IPS-15b (cell line): ENCODE results near the gene PPARGC1A.

Source experiments
- H3K27me3 ChIP-seq: one replicate; pipeline ENCODE4 v1.6.1; 2013; ENCODE audit warnings: low read length; ENCODE audit not compliant: control insufficient read depth, insufficient read depth
- H3K36me3 ChIP-seq: one replicate; pipeline ENCODE4 v1.6.1; 2013; ENCODE audit warnings: low read length; ENCODE audit not compliant: control insufficient read depth, insufficient read depth
- H3K4me1 ChIP-seq: one replicate; pipeline ENCODE4 v1.6.1; 2013; ENCODE audit warnings: mild to moderate bottlenecking, low read length; ENCODE audit not compliant: control insufficient read depth, insufficient read depth
- H3K4me3 ChIP-seq: one replicate; pipeline ENCODE4 v1.5.1; 2013; ENCODE audit warnings: low read depth, low read length
- H3K9ac ChIP-seq: one replicate; pipeline ENCODE4 v1.6.1; 2013; ENCODE audit warnings: low read depth, mild to moderate bottlenecking, low read length
- H3K9me3 ChIP-seq: one replicate; pipeline ENCODE4 v1.6.1; 2013; ENCODE audit warnings: mild to moderate bottlenecking, low read length; ENCODE audit not compliant: control insufficient read depth, insufficient read depth

Gene PPARGC1A

GRCh38 chr4:23887989-23888388 lies 1.9 kb downstream of the PPARGC1A start:
- Histone ChIP-seq H3K4me1 (peaks cover 27% of the 10 kb centered on the region), H3K4me3 (no peak overlapping the region), H3K36me3 (no peaks in the 10 kb centered on the region)

GRCh38 chr4:23887173-23887572 lies 2.7 kb downstream of the PPARGC1A start:
- H3K36me3 ChIP-seq: no peaks in the 10 kb centered on the region
- no peak overlapping the region for H3K9ac ChIP-seq
- no peak overlapping the region for H3K4me3 ChIP-seq
- H3K27me3 ChIP-seq: peaks cover 28% of the 10 kb centered on the region
- H3K4me1 ChIP-seq: peaks cover 27% of the 10 kb centered on the region
- no peaks in the 10 kb centered on the region for H3K9me3 ChIP-seq

More at GRCh38 chr4:23887989-23888388, 1.9 kb downstream of the PPARGC1A start:
- Histone ChIP-seq H3K9ac (no peak overlapping the region), H3K9me3 (no peaks in the 10 kb centered on the region), H3K27me3 (peaks cover 28% of the 10 kb centered on the region)

GRCh38 chr4:23885943-23886590 lies 3.8 kb downstream of the PPARGC1A start:
- Histone ChIP-seq H3K9ac (no peak overlapping the region), H3K9me3 (no peaks in the 10 kb centered on the region), H3K27me3 (peaks cover 27% of the 10 kb centered on the region), H3K4me1 (peaks cover 27% of the 10 kb centered on the region), H3K36me3 (no peaks in the 10 kb centered on the region), H3K4me3 (no peak overlapping the region)

- Histone ChIP-seq H3K9ac (no peak overlapping the region), H3K27me3 (peaks cover 20% of the 10 kb centered on the region), H3K4me1 (peaks cover 30% of the 10 kb centered on the region)
These were observed 5.1 kb downstream of the PPARGC1A start for GRCh38 chr4:23884741-23885140.

GRCh38 chr4:23884261-23884660 lies 5.6 kb downstream of the PPARGC1A start:
- no peak overlapping the region for H3K9ac ChIP-seq
- H3K4me3 ChIP-seq: no peak overlapping the region
- H3K36me3 ChIP-seq: no peaks in the 10 kb centered on the region
- H3K27me3 ChIP-seq: peaks cover 15% of the 10 kb centered on the region
- H3K4me1 ChIP-seq: peaks cover 27% of the 10 kb centered on the region
- no peaks in the 10 kb centered on the region for H3K9me3 ChIP-seq

More at GRCh38 chr4:23884741-23885140, 5.1 kb downstream of the PPARGC1A start:
- H3K36me3 ChIP-seq: no peaks in the 10 kb centered on the region
- no peak overlapping the region for H3K4me3 ChIP-seq
- H3K9me3 ChIP-seq: no peaks in the 10 kb centered on the region

- Histone ChIP-seq H3K4me1 (peaks cover 17% of the 10 kb centered on the region), H3K4me3 (no peak overlapping the region), H3K36me3 (no peaks in the 10 kb centered on the region)
These were observed 6.8 kb downstream of the PPARGC1A start for GRCh38 chr4:23882976-23883531.

GRCh38 chr4:23881674-23882337 lies 8.0 kb downstream of the PPARGC1A start:
- Histone ChIP-seq H3K4me1 (peaks cover 17% of the 10 kb centered on the region), H3K9ac (no peak overlapping the region), H3K4me3 (no peak overlapping the region), H3K36me3 (no peaks in the 10 kb centered on the region), H3K27me3 (no peaks in the 10 kb centered on the region), H3K9me3 (no peaks in the 10 kb centered on the region)

More at GRCh38 chr4:23882976-23883531, 6.8 kb downstream of the PPARGC1A start:
- no peak overlapping the region for H3K9ac ChIP-seq
- H3K9me3 ChIP-seq: no peaks in the 10 kb centered on the region
- peaks cover 3% of the 10 kb centered on the region for H3K27me3 ChIP-seq

- Histone ChIP-seq H3K4me1 (peaks cover 10% of the 10 kb centered on the region), H3K4me3 (no peak overlapping the region), H3K9me3 (no peaks in the 10 kb centered on the region), H3K36me3 (no peaks in the 10 kb centered on the region), H3K9ac (no peak overlapping the region), H3K27me3 (no peaks in the 10 kb centered on the region)
These were observed 8.8 kb downstream of the PPARGC1A start for GRCh38 chr4:23881052-23881501.

GRCh38 chr4:23878912-23879732 lies 10.7 kb downstream of the PPARGC1A start:
- no peaks in the 10 kb centered on the region for H3K36me3 ChIP-seq
- no peaks in the 10 kb centered on the region for H3K27me3 ChIP-seq
- peaks cover 4% of the 10 kb centered on the region for H3K4me1 ChIP-seq
- no peaks in the 10 kb centered on the region for H3K9me3 ChIP-seq
- H3K9ac ChIP-seq: no peak overlapping the region
- H3K4me3 ChIP-seq: no peak overlapping the region

- H3K27me3 ChIP-seq: no peaks in the 10 kb centered on the region
- H3K36me3 ChIP-seq: no peaks in the 10 kb centered on the region
- H3K4me1 ChIP-seq: peaks cover 9% of the 10 kb centered on the region
- no peak overlapping the region for H3K9ac ChIP-seq
- no peak overlapping the region for H3K4me3 ChIP-seq
- no peaks in the 10 kb centered on the region for H3K9me3 ChIP-seq
These were observed 11.5 kb downstream of the PPARGC1A start for GRCh38 chr4:23878246-23878891.

- Histone ChIP-seq H3K4me1 (peaks cover 9% of the 10 kb centered on the region), H3K9ac (no peak overlapping the region), H3K36me3 (no peaks in the 10 kb centered on the region)
These were observed 12.1 kb downstream of the PPARGC1A start for GRCh38 chr4:23877758-23878229.

More at GRCh38 chr4:23877758-23878229, 12.1 kb downstream of the PPARGC1A start:
- H3K9me3 ChIP-seq: no peaks in the 10 kb centered on the region
- H3K27me3 ChIP-seq: no peaks in the 10 kb centered on the region
- H3K4me3 ChIP-seq: no peak overlapping the region
